ENCODE data around the gene SOX13. TPM values are rescaled to one million over a fixed set of nuclear protein-coding genes. Genes with fewer than 3 reads are reported as not detected.

Gene SOX13
- total RNA-seq, 1 experiment from 2014 or later: 31.5 TPM

DNA sequence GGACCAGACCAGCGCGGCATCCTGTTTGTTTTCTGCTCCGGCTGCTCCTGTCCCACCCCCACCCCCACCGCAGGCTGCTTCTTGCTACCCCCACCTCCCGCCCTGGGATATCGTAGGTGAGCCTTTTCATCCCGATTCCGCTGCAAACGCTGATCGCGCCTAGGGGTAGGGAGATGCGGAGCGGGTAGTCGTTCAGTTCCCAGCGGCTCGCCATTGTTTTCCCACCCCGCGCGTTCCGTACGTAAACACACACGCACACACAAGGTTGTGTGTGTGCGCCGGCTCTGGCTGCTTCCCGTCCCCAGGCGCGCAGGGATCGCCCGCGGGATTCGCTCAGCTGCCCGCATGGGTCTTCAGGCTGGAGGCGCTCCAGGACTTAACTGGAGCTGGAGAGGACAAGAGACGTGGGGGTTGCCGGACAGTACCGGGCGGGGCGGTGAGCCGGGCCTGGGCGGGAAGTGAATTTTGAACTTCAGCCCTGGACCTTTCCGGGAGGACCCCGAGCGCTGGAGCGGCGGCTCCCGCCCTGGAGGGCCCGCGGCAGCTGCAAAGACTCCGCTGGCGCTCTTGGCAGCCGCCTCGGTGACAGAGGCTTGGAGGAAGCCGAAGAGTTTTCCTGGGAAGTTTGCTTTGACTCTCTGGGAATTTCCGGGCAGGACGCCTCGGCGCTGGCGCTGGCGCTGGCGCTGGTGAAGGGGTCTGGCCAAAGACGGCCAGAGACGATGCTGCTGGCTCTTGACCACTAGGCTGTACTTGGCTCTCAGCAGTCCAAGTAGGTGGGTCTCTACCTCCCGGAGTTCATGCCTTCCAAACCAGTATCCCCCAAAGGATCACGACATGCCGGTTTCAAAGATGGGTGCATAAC lies 1.6 kb downstream of the SOX13 start:
- H3K4me3 Mint-ChIP-seq (ENCODE audit: unreplicated experiment): peak overlapping the region; percentile 90
- peak; percentile 75 to 77 for DNase-seq
- H3K36me3 ChIP-seq (ENCODE audit: control insufficient read depth, insufficient read depth, low read length): no peaks in the 10 kb centered on the region; the same call in 1 of the 2 replicates
- intact Hi-C loops (cut with micrococcal nuclease; ENCODE audit: unreplicated experiment): loop anchor here (2.0 kb wide), 1 partner anchor 54 kb away; no protein-coding TSS in a partner anchor
- peaks cover 26% of the 10 kb centered on the region for H3K4me1 ChIP-seq
- CTCF ChIA-PET: interaction anchor here (0.6 to 2.1 kb wide), 5 partner anchors 53 to 1214 kb away, joined by 3 to 16 read pairs (median 7); no protein-coding TSS in a partner anchor
- H3K9me3 Mint-ChIP-seq (ENCODE audit: unreplicated experiment): no peaks in the 10 kb centered on the region
- H3K27me3 ChIP-seq (replicated peaks; ENCODE audit: control insufficient read depth, insufficient read depth, low read length): no peaks in the 10 kb centered on the region
- TSS peak; percentile 20 for BruUV-seq (replicated peaks)
- POLR2A ChIA-PET: no interaction called here
- TF ChIP-seq, protein P1, sequence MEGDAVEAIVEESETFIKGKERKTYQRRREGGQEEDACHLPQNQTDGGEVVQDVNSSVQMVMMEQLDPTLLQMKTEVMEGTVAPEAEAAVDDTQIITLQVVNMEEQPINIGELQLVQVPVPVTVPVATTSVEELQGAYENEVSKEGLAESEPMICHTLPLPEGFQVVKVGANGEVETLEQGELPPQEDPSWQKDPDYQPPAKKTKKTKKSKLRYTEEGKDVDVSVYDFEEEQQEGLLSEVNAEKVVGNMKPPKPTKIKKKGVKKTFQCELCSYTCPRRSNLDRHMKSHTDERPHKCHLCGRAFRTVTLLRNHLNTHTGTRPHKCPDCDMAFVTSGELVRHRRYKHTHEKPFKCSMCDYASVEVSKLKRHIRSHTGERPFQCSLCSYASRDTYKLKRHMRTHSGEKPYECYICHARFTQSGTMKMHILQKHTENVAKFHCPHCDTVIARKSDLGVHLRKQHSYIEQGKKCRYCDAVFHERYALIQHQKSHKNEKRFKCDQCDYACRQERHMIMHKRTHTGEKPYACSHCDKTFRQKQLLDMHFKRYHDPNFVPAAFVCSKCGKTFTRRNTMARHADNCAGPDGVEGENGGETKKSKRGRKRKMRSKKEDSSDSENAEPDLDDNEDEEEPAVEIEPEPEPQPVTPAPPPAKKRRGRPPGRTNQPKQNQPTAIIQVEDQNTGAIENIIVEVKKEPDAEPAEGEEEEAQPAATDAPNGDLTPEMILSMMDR (IDR thresholded peaks at IDR 0.05; ENCODE audit: insufficient read depth in 1 of 2, low read depth in 1 of 2, low read length in 1 of 2, severe bottlenecking in 1 of 2, unreplicated experiment in 1 of 2): peak in 1 of 2 experiments; percentile 2
- no peaks in the 10 kb centered on the region for H3K27me3 Mint-ChIP-seq (ENCODE audit: insufficient read depth, unreplicated experiment)
- H3K27ac Mint-ChIP-seq (ENCODE audit: unreplicated experiment): peak overlapping the region; percentile 65
- H3K36me3 Mint-ChIP-seq (ENCODE audit: insufficient read depth, unreplicated experiment): peaks cover 5% of the 10 kb centered on the region
- H3K9me3 ChIP-seq: no peaks in the 10 kb centered on the region
- H3K4me3 ChIP-seq (ENCODE audit: low read depth, low read length): peak overlapping the region; percentile 96
- peaks cover 16% of the 10 kb centered on the region for H3K4me1 Mint-ChIP-seq (ENCODE audit: low read depth, unreplicated experiment)

DNA sequence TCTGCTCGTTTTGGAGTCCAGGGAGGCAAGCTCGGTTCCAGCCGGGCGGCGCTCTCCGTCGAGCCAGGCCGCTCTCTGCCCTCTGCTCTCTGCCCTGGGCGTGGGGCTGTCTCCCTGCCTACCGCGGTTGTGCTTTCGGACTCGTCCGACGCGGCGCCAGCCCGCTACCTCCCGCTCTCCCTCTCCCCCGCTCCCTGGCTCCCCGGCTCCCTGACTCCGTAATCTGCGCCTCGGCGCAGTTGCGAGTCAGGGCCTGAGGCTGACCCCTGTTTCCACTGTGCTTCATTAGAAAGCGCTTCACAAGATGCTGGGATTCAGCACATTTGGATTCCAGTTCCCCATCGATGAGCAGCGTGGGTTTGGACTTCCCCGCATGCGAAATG lies 2.2 kb downstream of the SOX13 start:
- Histone ChIP-seq H3K4me1 (peaks cover 32% of the 10 kb centered on the region), H3K4me3 (ENCODE audit: low read depth, low read length) (peak overlapping the region; percentile 96), H3K36me3 (ENCODE audit: control insufficient read depth, insufficient read depth, low read length) (no peaks in the 10 kb centered on the region; the same call in 1 of the 2 replicates), H3K9me3 (no peaks in the 10 kb centered on the region), H3K27me3 (replicated peaks; ENCODE audit: control insufficient read depth, insufficient read depth, low read length) (no peaks in the 10 kb centered on the region)
- Mint-ChIP-seq H3K4me3 (ENCODE audit: unreplicated experiment) (peak overlapping the region; percentile 90), H3K9me3 (ENCODE audit: unreplicated experiment) (no peaks in the 10 kb centered on the region), H3K27ac (ENCODE audit: unreplicated experiment) (peak overlapping the region; percentile 65), H3K27me3 (ENCODE audit: insufficient read depth, unreplicated experiment) (no peaks in the 10 kb centered on the region), H3K36me3 (ENCODE audit: insufficient read depth, unreplicated experiment) (peaks cover 5% of the 10 kb centered on the region), H3K4me1 (ENCODE audit: low read depth, unreplicated experiment) (peaks cover 22% of the 10 kb centered on the region)
- ChIA-PET CTCF (interaction anchor here (0.6 to 1.6 kb wide), 3 partner anchors 54 to 1214 kb away, joined by 3 to 11 read pairs (median 5); no protein-coding TSS in a partner anchor), POLR2A (no interaction called here)
- intact Hi-C loops (cut with micrococcal nuclease; ENCODE audit: unreplicated experiment): loop anchor here (2.0 kb wide), 1 partner anchor 54 kb away; no protein-coding TSS in a partner anchor
- BruUV-seq (replicated peaks): no TSS peak
- TF ChIP-seq, protein P1 (IDR thresholded peaks at IDR 0.05; ENCODE audit: insufficient read depth in 1 of 2, low read depth in 1 of 2, low read length in 1 of 2, severe bottlenecking in 1 of 2, unreplicated experiment in 1 of 2): no peak
- peak in 1 of 2 experiments; percentile 35 for DNase-seq
